GM21576 (cell line): ENCODE results near the gene ESR1.
"Not testable (repeated sequence)": the region's sequence is repeated elsewhere in the genome, so short reads cannot be mapped to it uniquely, and the experiment has no call there.

Experiments used
- ATAC-seq: cut with Tn5 transposase; IDR thresholded peaks from one replicate; pipeline ENCODE4 v1.9.1; 2021; ENCODE audit warnings: mild to moderate bottlenecking, moderate library complexity; ENCODE audit not compliant: unreplicated experiment

ESR1 gene

GRCh38 chr6:151885234-151885633, 77.8 kb downstream of the ESR1 start:
- ATAC-seq = no peak

- no peak for ATAC-seq
These were observed 84.0 kb downstream of the ESR1 start for GRCh38 chr6:151891524-151891923.

GRCh38 chr6:151894426-151894825, 86.9 kb downstream of the ESR1 start:
- not testable (repeated sequence) for ATAC-seq

- ATAC-seq = not testable (repeated sequence)
These were observed 91.7 kb downstream of the ESR1 start for GRCh38 chr6:151899221-151899620.

GRCh38 chr6:151899796-151900195, 92.3 kb downstream of the ESR1 start:
- not testable (repeated sequence) for ATAC-seq

GRCh38 chr6:151900256-151900655, 92.8 kb downstream of the ESR1 start:
- ATAC-seq = no peak

- no peak for ATAC-seq
These were observed 93.5 kb downstream of the ESR1 start for GRCh38 chr6:151901009-151901411.

GRCh38 chr6:151904631-151905030, 97.1 kb downstream of the ESR1 start:
- ATAC-seq = no peak

GRCh38 chr6:151905072-151905471, 97.6 kb downstream of the ESR1 start:
- no peak for ATAC-seq

GRCh38 chr6:151905854-151906253, 98.4 kb downstream of the ESR1 start:
- no peak for ATAC-seq

- no peak for ATAC-seq
These were observed 103.9 kb downstream of the ESR1 start for GRCh38 chr6:151911401-151911800.

- no peak for ATAC-seq
These were observed 107.0 kb downstream of the ESR1 start for GRCh38 chr6:151914484-151914883.

- no peak for ATAC-seq
These were observed 108.6 kb downstream of the ESR1 start for GRCh38 chr6:151916075-151916474.

GRCh38 chr6:151916680-151917164, 109.2 kb downstream of the ESR1 start:
- ATAC-seq = no peak

GRCh38 chr6:151917531-151918329, 110.2 kb downstream of the ESR1 start:
- ATAC-seq = no peak

- ATAC-seq = no peak
These were observed 132.8 kb downstream of the ESR1 start for GRCh38 chr6:151940307-151940706.

- peak; percentile 62 for ATAC-seq
These were observed 140.7 kb downstream of the ESR1 start for GRCh38 chr6:151948002-151948743.

GRCh38 chr6:151958332-151958731, 150.8 kb downstream of the ESR1 start:
- no peak for ATAC-seq

- no peak for ATAC-seq
These were observed 151.6 kb downstream of the ESR1 start for GRCh38 chr6:151959086-151959485.

- no peak for ATAC-seq
These were observed 154.3 kb downstream of the ESR1 start for GRCh38 chr6:151961809-151962208.

GRCh38 chr6:151962246-151962846, 154.9 kb downstream of the ESR1 start:
- ATAC-seq = no peak

- ATAC-seq = no peak
These were observed 155.5 kb downstream of the ESR1 start for GRCh38 chr6:151963001-151963400.
